Heart right ventricle (tissue), 16 donors: ENCODE measurements around the gene CHD2. TPM values are rescaled to one million over a fixed set of nuclear protein-coding genes. Genes with fewer than 3 reads are reported as not detected.

Experiments used
- ATAC-seq, 8 donors: fragments of 200-7000 bp; cut with Tn5 transposase; one replicate each; pipeline ENCODE4 v1.9.1; 2020; ENCODE audit warnings: mild to moderate bottlenecking in 8 of 8, moderate library complexity in 8 of 8, moderate number of reproducible peaks in 1 of 8
- DNase-seq, 2 donors: peaks; one replicate each; pipeline ENCODE4 v3.0.0-alpha.2; 2020
- H3K27ac ChIP-seq, 10 donors: fragments of 200-600 bp; sonication (generic) in 2 of 10; one replicate each; pipeline versions ENCODE4 v1.5.0 to v1.8.0; 2020 to 2022; ENCODE audit warnings: mild to moderate bottlenecking in 3 of 10
- H3K27me3 ChIP-seq, 7 donors: fragments of 200-600 bp; one replicate each; pipeline ENCODE4 v1.8.0; 2021 to 2022; ENCODE audit warnings: mild to moderate bottlenecking in 2 of 7
- H3K36me3 ChIP-seq, 9 donors: fragments of 200-600 bp; sonication (generic) in 1 of 9; one replicate each; pipeline versions ENCODE4 v1.5.0 to v1.8.0; 2020 to 2022; ENCODE audit warnings: mild to moderate bottlenecking in 2 of 9
- H3K4me1 ChIP-seq, 9 donors: fragments of 200-600 bp; sonication (generic) in 1 of 9; one replicate each; pipeline versions ENCODE4 v1.5.0 to v1.8.0; 2020 to 2022; ENCODE audit warnings: mild to moderate bottlenecking in 4 of 9
- H3K4me3 ChIP-seq, 10 donors: fragments of 200-600 bp; sonication (generic) in 2 of 10; one replicate each; pipeline versions ENCODE4 v1.5.0 to v1.8.0; 2020 to 2022; ENCODE audit warnings: mild to moderate bottlenecking in 7 of 10, moderate library complexity in 2 of 10
- H3K9me3 ChIP-seq, 11 donors: fragments of 200-600 bp in 10 of 11; sonication (generic) in 2 of 11; one replicate each; pipeline versions ENCODE4 v1.5.0 to v1.8.0; 2013 to 2022; ENCODE audit warnings: mild to moderate bottlenecking in 2 of 11, control low read depth in 1 of 11, moderate library complexity in 1 of 11
- WGBS, 2 donors: extraction: QIAGEN DNeasy Blood & Tissue Kit; methylation state at CpG; one replicate each; pipeline ENCODE4 v1.1.7; 2013; ENCODE audit warnings: inconsistent platforms in 1 of 2; 5-methylcytosine and 5-hydroxymethylcytosine counted together
- intact Hi-C, 10 donors: fragments of 100-400 bp; cut with DNase I; formaldehyde crosslinking; loops; one replicate each; pipeline versions ENCODE4 v1.11.1 to v1.14.2; 2022
- polyA plus RNA-seq, 2 donors: library from polyadenylated mRNA; stranded (reverse); fragments of 200-250 nt; gene quantifications; one replicate each; pipeline ENCODE4 v1.2.3, GENCODE V29; 2013
- total RNA-seq, 10 donors: library from RNA; stranded (reverse); fragmentation: NEBNext Ultra II Directional in 3 of 10; extraction: Animal tissue kit (Norgen Biotek cat#: 25700) in 3 of 10; gene quantifications; one replicate each; pipeline versions ENCODE4 v1.2.1 to v1.2.4, GENCODE V29; 2021 to 2023
- TF ChIP-seq, protein P1 (sequence below), 9 donors: fragments of 200-600 bp; sonication (generic) in 2 of 9; IDR thresholded peaks; one replicate each; pipeline versions ENCODE4 v1.5.0 to v1.8.0; 2021 to 2022; ENCODE audit warnings: antibody characterized with exemption in 9 of 9, mild to moderate bottlenecking in 5 of 9, moderate library complexity in 1 of 9
- donor health status: Arrhythmogenic right ventricular cardiomyopathy.
- donor health status: ischemic (EF 13 %, LVEDD 7.1; RV severe dilation, severe dysfunction).
- donor health status: healthy with polysubstance abuse.
- donor health status: DM: no; HTN: yes; CAD: no.
- donor health status: DM: no; HTN: no; CAD: no.
- donor health status: ischemic (EF 25% LVEDD 6.9; RV normal size, moderate dysfunction).
- donor health status: ischemic (EF 25% LVEDD 5.7; RV mildly dilated, moderate dysfunction).
- donor health status: healthy.
- donor health status: DM: yes; HTN: yes; CAD: no.
- donor health status: Ischemic cardiomyopathy.
- donor health status: ischemic (EF 35%, LVEDD 5.7; RV mildly dilated, moderate dysfunction).
- donor health status: nonischemic (EF 11% LVEDD 7.7; RV severe dilation, severe dysfunction).
- donor health status: DM: yes; HTN: yes; CAD: no.
- donor health status: PGD.
- donor health status: ischemic (EF 29% LVEDD 5.4; RV normal size, mild dysfunction).
- donor health status: nonischemic (EF 23%, LVEDD 6.1; RV moderate dilation, normal function).

CHD2 gene
- total and polyA plus RNA-seq, 12 donors, result 12.2 to 74.0 (median 54.6) TPM

GRCh38 chr15:93033434-93034045 is 133.4 kb downstream of the CHD2 start:
- Histone ChIP-seq H3K9me3 (no peaks in the 10 kb centered on the region), H3K4me1 (peaks cover 16 to 53% (median 28%) of the 10 kb centered on the region in 9 donors), H3K27me3 (no peaks in the 10 kb centered on the region), H3K36me3 (no peaks in the 10 kb centered on the region), H3K27ac (no peak overlapping the region), H3K4me3 (no peak overlapping the region)
- TF ChIP-seq, protein P1, sequence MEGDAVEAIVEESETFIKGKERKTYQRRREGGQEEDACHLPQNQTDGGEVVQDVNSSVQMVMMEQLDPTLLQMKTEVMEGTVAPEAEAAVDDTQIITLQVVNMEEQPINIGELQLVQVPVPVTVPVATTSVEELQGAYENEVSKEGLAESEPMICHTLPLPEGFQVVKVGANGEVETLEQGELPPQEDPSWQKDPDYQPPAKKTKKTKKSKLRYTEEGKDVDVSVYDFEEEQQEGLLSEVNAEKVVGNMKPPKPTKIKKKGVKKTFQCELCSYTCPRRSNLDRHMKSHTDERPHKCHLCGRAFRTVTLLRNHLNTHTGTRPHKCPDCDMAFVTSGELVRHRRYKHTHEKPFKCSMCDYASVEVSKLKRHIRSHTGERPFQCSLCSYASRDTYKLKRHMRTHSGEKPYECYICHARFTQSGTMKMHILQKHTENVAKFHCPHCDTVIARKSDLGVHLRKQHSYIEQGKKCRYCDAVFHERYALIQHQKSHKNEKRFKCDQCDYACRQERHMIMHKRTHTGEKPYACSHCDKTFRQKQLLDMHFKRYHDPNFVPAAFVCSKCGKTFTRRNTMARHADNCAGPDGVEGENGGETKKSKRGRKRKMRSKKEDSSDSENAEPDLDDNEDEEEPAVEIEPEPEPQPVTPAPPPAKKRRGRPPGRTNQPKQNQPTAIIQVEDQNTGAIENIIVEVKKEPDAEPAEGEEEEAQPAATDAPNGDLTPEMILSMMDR (IDR thresholded peaks at IDR 0.05), result no peak
- ATAC-seq, result no peak
- DNase-seq, result no peak
- intact Hi-C loops, result loop anchor here in 7 of 10 donors (5.0 to 10.0 kb wide), 3 partner anchors 941 to 1291 kb away; no protein-coding TSS in a partner anchor
- WGBS, 2 donors, result 90 to 96% methylated on average over 14 of the region's 14 CpGs

DNA sequence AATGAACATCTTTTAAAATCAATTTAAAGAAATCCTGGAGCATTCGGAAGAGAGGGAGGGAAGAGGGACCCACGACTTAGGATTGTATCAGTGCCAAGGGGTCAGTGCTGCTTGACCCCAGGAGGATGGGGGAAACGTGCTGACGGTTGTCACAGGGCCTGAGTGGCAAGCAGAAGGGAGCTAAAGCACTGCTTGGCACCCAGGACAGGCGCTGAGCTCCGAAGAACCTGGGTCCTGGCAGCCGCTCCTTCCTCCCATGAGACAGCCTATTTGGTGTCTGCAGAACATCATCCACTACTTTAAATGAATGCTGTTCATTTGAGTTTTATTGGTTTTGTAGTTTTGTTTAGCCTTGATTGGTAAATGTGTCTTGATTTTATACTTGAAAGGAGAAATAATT is 134.4 kb downstream of the CHD2 start:
- Histone ChIP-seq H3K9me3 (no peaks in the 10 kb centered on the region), H3K36me3 (no peaks in the 10 kb centered on the region), H3K27ac (no peak overlapping the region), H3K27me3 (no peaks in the 10 kb centered on the region), H3K4me3 (no peak overlapping the region), H3K4me1 (peaks cover 11 to 43% (median 19%) of the 10 kb centered on the region in 9 donors)
- intact Hi-C loops, result loop anchor here in 7 of 10 donors (5.0 to 10.0 kb wide), 3 partner anchors 940 to 1290 kb away; no protein-coding TSS in a partner anchor
- DNase-seq (no peak), ATAC-seq (no peak)
- TF ChIP-seq, protein P1 (IDR thresholded peaks at IDR 0.05), result no peak
- WGBS, 2 donors, result 74 to 76% methylated on average over 7 of the region's 7 CpGs

DNA sequence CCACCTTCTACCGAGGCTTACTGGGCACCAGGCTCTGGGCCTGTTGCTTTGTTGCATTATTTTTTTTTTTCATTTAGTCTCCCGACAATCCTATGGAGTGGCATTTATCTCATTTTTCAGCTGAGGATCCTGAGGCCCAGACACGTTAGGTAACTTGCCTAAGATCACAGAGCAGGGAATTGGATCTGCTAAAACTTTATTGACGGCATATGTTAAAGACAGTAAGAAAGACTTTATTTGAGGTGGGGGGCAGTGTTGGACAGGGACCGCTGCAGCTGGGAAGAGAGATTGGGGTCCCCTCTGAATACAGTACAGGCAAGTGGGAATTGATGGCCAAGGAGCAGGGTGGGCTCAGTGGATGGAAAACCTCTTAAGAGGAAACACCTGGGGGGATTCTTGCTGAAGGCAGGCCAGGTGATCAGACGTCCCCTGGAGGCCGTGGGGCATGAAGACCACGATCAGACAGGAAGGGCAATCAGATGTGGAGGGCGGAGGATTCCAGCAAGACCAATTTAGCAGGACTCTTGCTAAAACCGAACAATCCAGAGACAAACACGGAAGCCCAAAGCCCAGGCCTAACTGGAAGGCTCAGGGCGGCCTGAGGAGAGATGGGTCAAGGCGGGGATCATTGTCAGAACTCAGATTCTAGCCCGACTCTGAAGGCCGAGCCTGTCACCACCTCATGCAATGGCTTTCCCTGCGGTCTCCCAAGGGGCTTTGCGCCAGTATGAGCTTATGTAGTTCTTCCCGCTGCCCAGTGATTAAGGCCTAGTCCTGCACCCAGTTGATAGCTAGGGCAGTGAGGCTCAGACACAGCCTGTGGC is 135.2 kb downstream of the CHD2 start:
- H3K4me3 ChIP-seq, result no peak overlapping the region
- H3K27me3 ChIP-seq, result no peaks in the 10 kb centered on the region
- no peak for ATAC-seq
- DNase-seq, result no peak
- H3K9me3 ChIP-seq, result no peaks in the 10 kb centered on the region
- H3K4me1 ChIP-seq, result peaks cover 7 to 42% (median 11%) of the 10 kb centered on the region in 9 donors
- TF ChIP-seq, protein P1 (IDR thresholded peaks at IDR 0.05), result no peak
- 85% methylated on average over 18 of the region's 18 CpGs for WGBS, 2 donors
- intact Hi-C loops, result loop anchor here in 7 of 10 donors (5.0 to 10.0 kb wide), 4 partner anchors 939 to 1289 kb away; no protein-coding TSS in a partner anchor
- no peak overlapping the region for H3K27ac ChIP-seq
- no peaks in the 10 kb centered on the region for H3K36me3 ChIP-seq

DNA sequence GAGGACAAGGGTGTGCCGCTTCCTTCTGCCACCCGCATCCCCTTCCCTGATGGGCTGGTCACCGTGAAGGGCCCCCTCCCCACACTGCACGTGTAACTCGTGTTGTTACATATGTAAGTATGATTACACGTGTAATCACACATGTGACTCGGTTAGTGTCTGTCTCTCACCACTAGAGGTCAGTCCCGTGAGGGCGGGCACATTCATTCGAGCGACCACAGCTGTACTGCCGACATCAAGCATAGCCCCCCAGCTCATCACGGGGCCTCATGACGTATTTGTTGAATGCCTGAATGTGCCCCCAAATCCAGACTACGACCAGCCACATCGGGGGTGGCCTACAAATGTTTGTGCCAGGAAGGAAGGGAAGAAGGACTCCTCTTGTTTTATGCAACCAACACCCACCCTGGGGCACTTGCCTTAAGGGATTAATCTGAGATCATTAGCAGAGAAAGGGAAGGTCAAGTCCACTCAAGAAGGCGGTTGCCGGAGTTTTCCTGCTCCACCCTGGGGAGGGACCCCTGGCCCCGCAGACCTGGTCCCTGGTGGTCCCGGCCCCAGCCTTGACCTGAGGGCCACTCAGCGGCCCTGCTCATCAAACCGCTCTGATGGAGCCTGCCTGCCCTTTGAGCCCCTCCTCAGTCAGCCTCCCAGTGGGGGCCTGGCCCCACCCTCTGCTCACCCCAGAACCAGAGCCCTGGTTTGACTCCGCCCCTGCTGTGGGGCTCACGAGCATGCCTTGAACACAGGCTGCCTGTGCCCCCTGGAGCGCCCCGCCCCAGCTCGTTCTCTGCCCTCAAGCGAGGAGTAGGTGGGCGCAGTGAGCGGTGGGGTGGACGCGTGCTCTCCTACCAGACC is 136.1 kb downstream of the CHD2 start:
- ATAC-seq (peak in 4 of 8 donors; percentile 22 to 46 (median 38)), DNase-seq (no peak)
- no peak overlapping the region for H3K4me3 ChIP-seq
- intact Hi-C loops, result loop anchor here in 7 of 10 donors (5.0 to 10.0 kb wide), 4 partner anchors 939 to 1289 kb away; no protein-coding TSS in a partner anchor
- no peaks in the 10 kb centered on the region for H3K36me3 ChIP-seq
- H3K4me1 ChIP-seq, result peaks cover 0 to 35% (median 5%) of the 10 kb centered on the region in 9 donors
- WGBS, 2 donors, result 61 to 63% methylated on average over 32 of the region's 32 CpGs
- no peaks in the 10 kb centered on the region for H3K9me3 ChIP-seq
- H3K27me3 ChIP-seq, result no peaks in the 10 kb centered on the region
- H3K27ac ChIP-seq, result peak overlapping the region in 2 of 10 donors; percentile 58 to 64
- TF ChIP-seq, protein P1 (IDR thresholded peaks at IDR 0.05), result peak; percentile 33 to 68 (median 59)
